Measurements from ENCODE around the gene TPM1. TPM values are rescaled to one million over a fixed set of nuclear protein-coding genes. Genes with fewer than 3 reads are reported as not detected.

Gene TPM1
- total and polyA plus RNA-seq, 2 donors (not counting 1 experiment from before 2014, with no cell fraction given): 5.5 to 20.3 TPM

DNA sequence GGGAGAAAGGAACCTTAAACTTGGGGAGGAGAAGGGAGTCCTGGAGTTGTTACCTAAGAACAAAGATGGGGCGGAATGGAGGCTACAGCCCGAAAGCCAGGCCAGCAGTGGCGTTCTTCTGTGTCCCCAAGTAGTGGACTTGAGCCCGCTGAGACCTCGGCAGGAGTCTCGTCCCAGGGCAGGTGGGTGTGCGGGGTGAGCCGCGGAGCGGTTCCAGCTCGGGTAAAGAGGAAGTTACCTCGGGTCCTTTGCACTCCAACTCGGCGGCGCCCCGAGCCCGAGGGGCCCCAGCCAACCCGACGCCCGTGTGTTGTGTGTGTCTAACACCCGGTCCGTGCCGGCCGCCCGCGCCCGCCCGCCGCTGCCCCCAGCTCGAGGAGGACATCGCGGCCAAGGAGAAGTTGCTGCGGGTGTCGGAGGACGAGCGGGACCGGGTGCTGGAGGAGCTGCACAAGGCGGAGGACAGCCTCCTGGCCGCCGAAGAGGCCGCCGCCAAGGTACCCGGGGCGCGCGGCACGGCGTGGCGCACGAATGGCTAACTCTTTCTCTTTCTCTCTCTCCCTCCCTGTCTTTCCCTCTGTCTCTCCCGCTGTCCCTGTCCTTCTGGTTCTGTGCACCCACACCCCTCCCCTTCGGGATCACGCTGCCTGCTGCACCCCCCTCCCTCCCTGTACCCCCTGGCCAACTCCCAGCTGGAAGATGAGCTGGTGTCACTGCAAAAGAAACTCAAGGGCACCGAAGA, 959 bp downstream of the TPM1 start:
- Histone ChIP-seq H3K79me2 (ENCODE audit: control insufficient read depth, insufficient read depth, low read length) (no peaks in the 10 kb centered on the region), H3K4me3 (ENCODE audit: control extremely low read depth in 1 of 5, extremely low read depth in 1 of 5, insufficient read depth in 1 of 5, low read depth in 2 of 5, low read length in 4 of 5) (peak overlapping the region; percentile 6 to 57 (median 37)), H3K9me3 (ENCODE audit: control extremely low read depth in 1 of 3, control insufficient read depth in 2 of 3, insufficient read depth in 1 of 3, low read length in 2 of 3) (peaks cover 0 to 4% (median 0%) of the 10 kb centered on the region in 3 donors), H3K9ac (ENCODE audit: low read length) (peak overlapping the region; percentile 57), H3K4me2 (replicated peaks; ENCODE audit: low read depth, low read length, poor library complexity, severe bottlenecking) (peak overlapping the region; percentile 89), H2AFZ (ENCODE audit: insufficient read depth, low read depth, low read length, poor library complexity, severe bottlenecking) (peak overlapping the region; percentile 71), H3K36me3 (replicated peaks in 1 of 2; ENCODE audit: control extremely low read depth in 1 of 2, control insufficient read depth in 1 of 2, extremely low read depth in 1 of 2, insufficient read depth in 2 of 2, low read length in 1 of 2) (no peaks in the 10 kb centered on the region), H3K27ac (ENCODE audit: low read length in 2 of 2) (no peak overlapping the region), H3K27me3 (replicated peaks in 1 of 4; ENCODE audit: control extremely low read depth in 1 of 4, control insufficient read depth in 3 of 4, insufficient read depth in 4 of 4, low read length in 3 of 4) (peaks cover 0 to 71% (median 50%) of the 10 kb centered on the region in 4 experiments), H4K20me1 (ENCODE audit: control insufficient read depth, insufficient read depth, low read length, poor library complexity, severe bottlenecking) (no peaks in the 10 kb centered on the region), H3K4me1 (ENCODE audit: control insufficient read depth in 2 of 2, insufficient read depth in 2 of 2, low read length in 2 of 2) (peaks cover 27 to 32% of the 10 kb centered on the region in 2 donors)
- ChIA-PET CTCF (no interaction called here), POLR2A (interaction anchor here (0.6 kb wide), 1 partner anchor 240 kb away, joined by 3 read pairs; no protein-coding TSS in a partner anchor)
- Mint-ChIP-seq H3K4me3 (peak overlapping the region; percentile 86), H3K27me3 (peaks cover 57% of the 10 kb centered on the region), H3K27ac (no peak overlapping the region), H3K9me3 (ENCODE audit: insufficient read depth) (no peaks in the 10 kb centered on the region), H3K4me1 (peaks cover 30% of the 10 kb centered on the region)
- TF ChIP-seq, protein P1, sequence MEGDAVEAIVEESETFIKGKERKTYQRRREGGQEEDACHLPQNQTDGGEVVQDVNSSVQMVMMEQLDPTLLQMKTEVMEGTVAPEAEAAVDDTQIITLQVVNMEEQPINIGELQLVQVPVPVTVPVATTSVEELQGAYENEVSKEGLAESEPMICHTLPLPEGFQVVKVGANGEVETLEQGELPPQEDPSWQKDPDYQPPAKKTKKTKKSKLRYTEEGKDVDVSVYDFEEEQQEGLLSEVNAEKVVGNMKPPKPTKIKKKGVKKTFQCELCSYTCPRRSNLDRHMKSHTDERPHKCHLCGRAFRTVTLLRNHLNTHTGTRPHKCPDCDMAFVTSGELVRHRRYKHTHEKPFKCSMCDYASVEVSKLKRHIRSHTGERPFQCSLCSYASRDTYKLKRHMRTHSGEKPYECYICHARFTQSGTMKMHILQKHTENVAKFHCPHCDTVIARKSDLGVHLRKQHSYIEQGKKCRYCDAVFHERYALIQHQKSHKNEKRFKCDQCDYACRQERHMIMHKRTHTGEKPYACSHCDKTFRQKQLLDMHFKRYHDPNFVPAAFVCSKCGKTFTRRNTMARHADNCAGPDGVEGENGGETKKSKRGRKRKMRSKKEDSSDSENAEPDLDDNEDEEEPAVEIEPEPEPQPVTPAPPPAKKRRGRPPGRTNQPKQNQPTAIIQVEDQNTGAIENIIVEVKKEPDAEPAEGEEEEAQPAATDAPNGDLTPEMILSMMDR (IDR thresholded peaks at IDR 0.05): no peak
- TF ChIP-seq EZH2 (IDR thresholded peaks at IDR 0.05; ENCODE audit: borderline replicate concordance, insufficient read depth, low read depth, low read length, poor library complexity, severe bottlenecking): peak; percentile 2
- peak; percentile 29 for ATAC-seq (ENCODE audit: low read depth)
- 2% methylated on average over 54 of the region's 54 CpGs for WGBS (ENCODE audit: insufficient coverage)
- intact Hi-C loops (cut with micrococcal nuclease): no loop called here
- peak; percentile 76 for DNase-seq

All from B cell (primary cell).